Measurements from ENCODE around the gene ATP6V0E1. TPM values are rescaled to one million over a fixed set of nuclear protein-coding genes. Genes with fewer than 3 reads are reported as not detected.

Gene ATP6V0E1
- total and polyA plus RNA-seq, 8 donors, result 18.0 to 328 (median 133) TPM

DNA sequence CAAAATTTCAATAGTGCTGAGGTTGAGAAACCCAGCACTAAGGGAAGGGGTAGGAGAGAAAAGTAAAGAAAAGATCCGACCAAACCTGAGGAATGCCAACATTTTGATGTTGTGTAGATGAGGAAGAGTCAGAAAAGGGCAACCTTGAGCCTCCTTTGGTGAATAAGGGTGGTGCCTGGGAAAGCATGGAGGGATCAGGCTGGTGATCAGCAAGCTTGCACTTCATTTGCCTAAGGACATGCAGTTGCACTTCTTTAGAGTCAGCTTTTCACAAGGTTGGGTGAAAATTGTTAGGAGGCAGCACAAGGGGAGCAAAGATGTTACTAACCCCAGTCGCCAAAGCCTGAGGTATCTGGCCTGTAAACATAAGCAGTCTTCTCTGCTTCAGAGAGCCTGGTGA, 20.4 kb downstream of the ATP6V0E1 start:
- Histone ChIP-seq H3K4me1 (peaks cover 13 to 83% (median 62%) of the 10 kb centered on the region in 4 donors), H3K9me3 (no peaks in the 10 kb centered on the region), H3K36me3 (peaks cover 0 to 4% (median 2%) of the 10 kb centered on the region in 4 donors), H3K27me3 (no peaks in the 10 kb centered on the region), H3K4me3 (no peak overlapping the region), H3K27ac (no peak overlapping the region)
- DNase-seq, result no peak
- intact Hi-C loops (cut with DNase I; ENCODE audit: low total_unique reads), result no loop called here
- WGBS, 5 donors, result 60 to 76% (median 71%) methylated on average over 2 of the region's 2 CpGs
- TF ChIP-seq POLR2A (IDR thresholded peaks at IDR 0.05) (no peak), EP300 (IDR thresholded peaks at IDR 0.05) (no peak), POLR2AphosphoS5 (IDR thresholded peaks at IDR 0.05) (no peak)
- TF ChIP-seq, protein P1, sequence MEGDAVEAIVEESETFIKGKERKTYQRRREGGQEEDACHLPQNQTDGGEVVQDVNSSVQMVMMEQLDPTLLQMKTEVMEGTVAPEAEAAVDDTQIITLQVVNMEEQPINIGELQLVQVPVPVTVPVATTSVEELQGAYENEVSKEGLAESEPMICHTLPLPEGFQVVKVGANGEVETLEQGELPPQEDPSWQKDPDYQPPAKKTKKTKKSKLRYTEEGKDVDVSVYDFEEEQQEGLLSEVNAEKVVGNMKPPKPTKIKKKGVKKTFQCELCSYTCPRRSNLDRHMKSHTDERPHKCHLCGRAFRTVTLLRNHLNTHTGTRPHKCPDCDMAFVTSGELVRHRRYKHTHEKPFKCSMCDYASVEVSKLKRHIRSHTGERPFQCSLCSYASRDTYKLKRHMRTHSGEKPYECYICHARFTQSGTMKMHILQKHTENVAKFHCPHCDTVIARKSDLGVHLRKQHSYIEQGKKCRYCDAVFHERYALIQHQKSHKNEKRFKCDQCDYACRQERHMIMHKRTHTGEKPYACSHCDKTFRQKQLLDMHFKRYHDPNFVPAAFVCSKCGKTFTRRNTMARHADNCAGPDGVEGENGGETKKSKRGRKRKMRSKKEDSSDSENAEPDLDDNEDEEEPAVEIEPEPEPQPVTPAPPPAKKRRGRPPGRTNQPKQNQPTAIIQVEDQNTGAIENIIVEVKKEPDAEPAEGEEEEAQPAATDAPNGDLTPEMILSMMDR (IDR thresholded peaks at IDR 0.05), result no peak

DNA sequence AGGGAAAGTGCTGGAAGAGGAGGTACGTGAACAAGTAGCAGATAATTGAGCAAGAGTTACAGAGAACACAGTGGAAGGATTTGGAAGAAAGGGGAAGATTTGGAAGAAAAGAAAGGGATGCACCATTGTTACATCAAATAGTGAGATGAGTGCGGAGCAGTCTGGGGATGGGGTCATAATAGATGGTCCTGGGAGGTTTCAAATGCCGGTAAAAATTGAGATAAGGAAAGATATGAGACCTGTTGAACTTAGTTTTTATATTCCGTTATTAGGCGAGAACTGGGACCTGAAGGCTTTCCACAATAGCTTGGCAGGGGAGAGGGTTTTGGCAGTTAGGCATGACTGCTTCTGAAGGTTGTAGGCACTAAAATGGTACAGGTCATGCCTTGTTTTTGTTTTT, 20.9 kb downstream of the ATP6V0E1 start:
- H3K4me1 ChIP-seq, result peaks cover 9 to 79% (median 60%) of the 10 kb centered on the region in 4 donors
- peaks cover 0 to 4% (median 2%) of the 10 kb centered on the region in 4 donors for H3K36me3 ChIP-seq
- no peak for DNase-seq
- no peaks in the 10 kb centered on the region for H3K9me3 ChIP-seq
- 81 to 90% (median 82%) methylated on average over 5 of the region's 5 CpGs for WGBS, 5 donors
- no peak overlapping the region for H3K4me3 ChIP-seq
- TF ChIP-seq POLR2A (IDR thresholded peaks at IDR 0.05) (no peak), EP300 (IDR thresholded peaks at IDR 0.05) (no peak), POLR2AphosphoS5 (IDR thresholded peaks at IDR 0.05) (no peak)
- TF ChIP-seq, protein P1 (IDR thresholded peaks at IDR 0.05), result no peak
- no peak overlapping the region for H3K27ac ChIP-seq
- intact Hi-C loops (cut with DNase I; ENCODE audit: low total_unique reads), result no loop called here
- no peaks in the 10 kb centered on the region for H3K27me3 ChIP-seq

DNA sequence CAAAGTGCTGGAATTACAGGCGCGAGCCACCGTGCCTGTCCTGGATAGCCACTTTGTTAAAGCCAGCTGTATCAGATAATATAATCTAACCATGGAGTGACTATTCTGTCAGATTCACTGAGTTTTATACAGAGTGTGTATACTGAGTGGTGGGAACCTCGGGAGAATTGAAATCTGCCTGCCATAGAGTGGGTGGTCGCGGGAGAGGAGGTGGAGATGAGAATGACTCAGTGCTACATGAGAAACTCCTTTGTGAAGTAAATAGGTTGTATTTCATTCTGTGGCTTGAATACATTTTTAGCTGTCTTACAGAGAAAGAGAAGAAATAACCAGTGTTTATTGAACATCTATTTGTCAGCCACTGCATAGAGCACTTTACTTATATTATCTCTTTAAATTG, 26.4 kb downstream of the ATP6V0E1 start:
- Histone ChIP-seq H3K4me1 (peaks cover 9 to 76% (median 55%) of the 10 kb centered on the region in 4 donors), H3K27me3 (no peaks in the 10 kb centered on the region), H3K36me3 (no peaks in the 10 kb centered on the region), H3K27ac (peak overlapping the region in 3 of 5 donors; percentile 68 to 80 (median 72)), H3K9me3 (no peaks in the 10 kb centered on the region), H3K4me3 (no peak overlapping the region)
- WGBS, 5 donors, result 80 to 88% (median 82%) methylated on average over 6 of the region's 6 CpGs
- DNase-seq, result no peak
- TF ChIP-seq POLR2A (IDR thresholded peaks at IDR 0.05), result no peak
- no peak for TF ChIP-seq POLR2AphosphoS5 (IDR thresholded peaks at IDR 0.05)
- TF ChIP-seq, protein P1 (IDR thresholded peaks at IDR 0.05), result no peak
- TF ChIP-seq EP300 (IDR thresholded peaks at IDR 0.05), result no peak
- intact Hi-C loops (cut with DNase I; ENCODE audit: low total_unique reads), result no loop called here

DNA sequence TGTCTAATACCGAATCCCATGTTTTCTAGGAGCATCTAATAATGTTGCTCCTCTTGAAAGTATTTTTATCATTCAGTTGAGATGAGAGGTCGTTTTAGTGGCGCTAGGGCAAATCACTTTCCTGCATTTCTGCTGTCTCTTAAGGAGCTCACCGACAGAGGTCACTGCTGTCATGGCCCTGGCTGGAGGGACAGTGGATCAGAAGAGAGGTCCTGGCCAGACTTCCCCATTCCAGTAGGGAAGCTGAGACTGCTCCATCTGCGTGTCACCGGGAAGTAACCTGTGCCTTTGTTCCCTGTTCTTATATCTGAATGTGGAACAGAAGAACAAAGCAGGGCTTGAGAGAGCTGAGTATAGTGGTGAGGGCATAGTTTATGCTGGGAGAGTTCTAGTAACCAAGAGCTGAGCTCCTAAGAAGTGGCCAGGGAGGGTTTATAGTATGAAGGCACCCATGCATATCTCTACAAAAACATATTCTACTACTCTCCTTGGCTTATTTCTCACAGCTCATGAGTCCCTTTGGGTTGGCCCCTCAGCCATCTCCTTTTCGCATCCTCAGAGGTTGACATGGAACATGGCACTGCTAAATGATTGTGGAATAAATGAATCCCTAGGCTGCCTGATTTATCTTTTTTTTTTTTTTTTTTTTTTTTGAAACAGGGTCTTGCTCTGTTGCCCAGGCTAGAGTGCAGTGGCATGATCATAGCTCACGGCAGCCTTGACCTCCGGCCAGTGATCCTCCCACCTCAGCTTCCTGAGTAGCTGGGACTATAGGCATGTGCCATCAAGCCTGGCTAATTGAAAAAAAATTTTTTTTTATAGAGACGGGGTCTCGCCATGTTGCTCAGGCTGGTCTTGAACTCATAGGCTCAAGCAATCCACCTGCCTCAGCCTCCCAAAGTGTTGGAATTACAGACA, 27.2 kb downstream of the ATP6V0E1 start:
- intact Hi-C loops (cut with DNase I; ENCODE audit: low total_unique reads), result no loop called here
- H3K9me3 ChIP-seq, result no peaks in the 10 kb centered on the region
- peak; percentile 49 to 62 for DNase-seq
- peaks cover 16 to 84% (median 63%) of the 10 kb centered on the region in 4 donors for H3K4me1 ChIP-seq
- no peaks in the 10 kb centered on the region for H3K36me3 ChIP-seq
- no peaks in the 10 kb centered on the region for H3K27me3 ChIP-seq
- H3K4me3 ChIP-seq, result no peak overlapping the region
- WGBS, 5 donors, result 70 to 80% (median 76%) methylated on average over 11 of the region's 11 CpGs
- H3K27ac ChIP-seq, result peak overlapping the region; percentile 57 to 80 (median 68)
- TF ChIP-seq, protein P1 (IDR thresholded peaks at IDR 0.05), result peak in 2 of 7 experiments; percentile 29 to 30
- TF ChIP-seq POLR2AphosphoS5 (IDR thresholded peaks at IDR 0.05), result no peak

All from stomach (tissue), 9 donors.